ENCODE measurements around the gene PYROXD2. TPM values are rescaled to one million over a fixed set of nuclear protein-coding genes. Genes with fewer than 3 reads are reported as not detected.

PYROXD2 gene
- total and polyA plus RNA-seq, 2 experiments from 2014 or later = 12.1 to 13.8 TPM

GRCh38 chr10:98419469-98420261 lies 4.7 kb upstream of the PYROXD2 start:
- in situ Hi-C loops (cut with MboI) = no loop called here
- peaks cover 4% of the 10 kb centered on the region; the same call in 1 of the 2 replicates for H3K4me1 ChIP-seq (ENCODE audit: insufficient read depth)
- no peaks in the 10 kb centered on the region for H3K27me3 ChIP-seq (replicated peaks; ENCODE audit: insufficient read depth)
- H3F3A ChIP-seq (ENCODE audit: insufficient read depth) = 0 out of 2 replicates have a peak, but pooled peaks cover 5% of the 10 kb centered on the region
- no peak overlapping the region for H3K9ac ChIP-seq
- no peak overlapping the region for H2AFZ ChIP-seq
- H3K79me2 ChIP-seq (ENCODE audit: insufficient read depth) = no peaks in the 10 kb centered on the region
- no peak overlapping the region for H3K4me3 ChIP-seq
- no peaks in the 10 kb centered on the region for H3K36me3 ChIP-seq (ENCODE audit: low read depth)
- 82 to 83% methylated on average over 17 of the region's 17 CpGs for WGBS, 2 experiments (ENCODE audit: low coverage in 1 of 2, low lambda C conversion rate in 2 of 2, missing lambda C conversion rate in 2 of 2)
- no peak for TF ChIP-seq EZH2 (IDR thresholded peaks at IDR 0.05; ENCODE audit: insufficient read depth, poor library complexity, severe bottlenecking)
- TF ChIP-seq EZH2phosphoT487 (IDR thresholded peaks at IDR 0.05; ENCODE audit: insufficient read depth, low read depth) = no peak
- H3K4me2 ChIP-seq (ENCODE audit: unreplicated experiment) = no peak overlapping the region
- no peak for DNase-seq
- H3K9me3 ChIP-seq (ENCODE audit: low read depth) = no peaks in the 10 kb centered on the region
- no peaks in the 10 kb centered on the region for H3K9me2 ChIP-seq (ENCODE audit: insufficient read depth)
- H4K20me1 ChIP-seq (ENCODE audit: insufficient read depth) = no peaks in the 10 kb centered on the region
- H3K27ac ChIP-seq = no peak overlapping the region

- DNase-seq = no peak
- Histone ChIP-seq H3K27me3 (replicated peaks; ENCODE audit: insufficient read depth) (no peaks in the 10 kb centered on the region), H3K4me1 (ENCODE audit: insufficient read depth) (peaks cover 4% of the 10 kb centered on the region; the same call in 1 of the 2 replicates), H3F3A (ENCODE audit: insufficient read depth) (0 out of 2 replicates have a peak, but pooled peaks cover 5% of the 10 kb centered on the region), H2AFZ (no peak overlapping the region), H3K9me3 (ENCODE audit: low read depth) (no peaks in the 10 kb centered on the region), H3K4me2 (ENCODE audit: unreplicated experiment) (no peak overlapping the region), H3K79me2 (ENCODE audit: insufficient read depth) (no peaks in the 10 kb centered on the region), H3K4me3 (no peak overlapping the region), H3K9me2 (ENCODE audit: insufficient read depth) (no peaks in the 10 kb centered on the region), H4K20me1 (ENCODE audit: insufficient read depth) (no peaks in the 10 kb centered on the region), H3K27ac (no peak overlapping the region), H3K9ac (no peak overlapping the region), H3K36me3 (ENCODE audit: low read depth) (no peaks in the 10 kb centered on the region)
- in situ Hi-C loops (cut with MboI) = no loop called here
- 95 to 96% methylated on average over 18 of the region's 18 CpGs for WGBS, 2 experiments (ENCODE audit: low coverage in 1 of 2, low lambda C conversion rate in 2 of 2, missing lambda C conversion rate in 2 of 2)
- no peak for TF ChIP-seq EZH2 (IDR thresholded peaks at IDR 0.05; ENCODE audit: insufficient read depth, poor library complexity, severe bottlenecking)
- TF ChIP-seq EZH2phosphoT487 (IDR thresholded peaks at IDR 0.05; ENCODE audit: insufficient read depth, low read depth) = no peak
Measured at GRCh38 chr10:98418665-98419468, 3.9 kb upstream of the PYROXD2 start.

GRCh38 chr10:98417973-98418664 lies 3.1 kb upstream of the PYROXD2 start:
- H3K9me2 ChIP-seq (ENCODE audit: insufficient read depth) = no peaks in the 10 kb centered on the region
- in situ Hi-C loops (cut with MboI) = no loop called here
- 88 to 90% methylated on average over 21 of the region's 21 CpGs for WGBS, 2 experiments (ENCODE audit: low coverage in 1 of 2, low lambda C conversion rate in 2 of 2, missing lambda C conversion rate in 2 of 2)
- no peak overlapping the region for H2AFZ ChIP-seq
- H3K4me2 ChIP-seq (ENCODE audit: unreplicated experiment) = no peak overlapping the region
- no peak for DNase-seq
- peaks cover 4% of the 10 kb centered on the region; the same call in 1 of the 2 replicates for H3K4me1 ChIP-seq (ENCODE audit: insufficient read depth)
- H3K79me2 ChIP-seq (ENCODE audit: insufficient read depth) = no peaks in the 10 kb centered on the region
- 0 out of 2 replicates have a peak, but pooled peaks cover 5% of the 10 kb centered on the region for H3F3A ChIP-seq (ENCODE audit: insufficient read depth)
- H3K9me3 ChIP-seq (ENCODE audit: low read depth) = no peaks in the 10 kb centered on the region
- H3K36me3 ChIP-seq (ENCODE audit: low read depth) = no peaks in the 10 kb centered on the region
- no peak overlapping the region for H3K27ac ChIP-seq
- H4K20me1 ChIP-seq (ENCODE audit: insufficient read depth) = no peaks in the 10 kb centered on the region
- no peak for TF ChIP-seq EZH2phosphoT487 (IDR thresholded peaks at IDR 0.05; ENCODE audit: insufficient read depth, low read depth)
- no peak for TF ChIP-seq EZH2 (IDR thresholded peaks at IDR 0.05; ENCODE audit: insufficient read depth, poor library complexity, severe bottlenecking)
- H3K27me3 ChIP-seq (replicated peaks; ENCODE audit: insufficient read depth) = no peaks in the 10 kb centered on the region
- no peak overlapping the region for H3K4me3 ChIP-seq
- H3K9ac ChIP-seq = no peak overlapping the region

- H3K9ac ChIP-seq = no peak overlapping the region
- no peaks in the 10 kb centered on the region for H3K36me3 ChIP-seq (ENCODE audit: low read depth)
- H3K9me2 ChIP-seq (ENCODE audit: insufficient read depth) = no peaks in the 10 kb centered on the region
- H4K20me1 ChIP-seq (ENCODE audit: insufficient read depth) = no peaks in the 10 kb centered on the region
- TF ChIP-seq EZH2phosphoT487 (IDR thresholded peaks at IDR 0.05; ENCODE audit: insufficient read depth, low read depth) (no peak), EZH2 (IDR thresholded peaks at IDR 0.05; ENCODE audit: insufficient read depth, poor library complexity, severe bottlenecking) (no peak)
- peaks cover 4% of the 10 kb centered on the region; the same call in 1 of the 2 replicates for H3K4me1 ChIP-seq (ENCODE audit: insufficient read depth)
- H3K79me2 ChIP-seq (ENCODE audit: insufficient read depth) = no peaks in the 10 kb centered on the region
- 87% methylated on average over 17 to 18 of the region's 19 CpGs for WGBS, 2 experiments (ENCODE audit: low coverage in 1 of 2, low lambda C conversion rate in 2 of 2, missing lambda C conversion rate in 2 of 2)
- H3K4me2 ChIP-seq (ENCODE audit: unreplicated experiment) = no peak overlapping the region
- no peaks in the 10 kb centered on the region for H3K27me3 ChIP-seq (replicated peaks; ENCODE audit: insufficient read depth)
- H2AFZ ChIP-seq = no peak overlapping the region
- H3K4me3 ChIP-seq = no peak overlapping the region
- no peak for DNase-seq
- 0 out of 2 replicates have a peak, but pooled peaks cover 5% of the 10 kb centered on the region for H3F3A ChIP-seq (ENCODE audit: insufficient read depth)
- H3K9me3 ChIP-seq (ENCODE audit: low read depth) = no peaks in the 10 kb centered on the region
- no peak overlapping the region for H3K27ac ChIP-seq
- in situ Hi-C loops (cut with MboI) = no loop called here
Measured at GRCh38 chr10:98417481-98417959, 2.5 kb upstream of the PYROXD2 start.
